Erythroblast (primary cell): Measurements from ENCODE around the gene C11orf87.

Experiments used
- GATA1 ChIP-seq: IDR thresholded peaks from 2 replicates; pipeline ENCODE4 v1.6.1; 2011; ENCODE audit warnings: low read depth, mild to moderate bottlenecking, control low read depth, low read length, moderate library complexity
- POLR2A ChIP-seq: IDR thresholded peaks from 2 replicates; pipeline ENCODE4 v1.6.1; 2011; ENCODE audit warnings: mild to moderate bottlenecking, low read length

- no peak for TF ChIP-seq POLR2A
- no peak for TF ChIP-seq GATA1
Measured at GRCh38 chr11:109432105-109432504, 10.1 kb downstream of the C11orf87 start.
